ENCODE measurements around the gene EPHB2.

Gene EPHB2

GRCh38 chr1:22865736-22866135, 155.1 kb downstream of the EPHB2 start:
- in situ Hi-C loops (cut with MboI; ENCODE audit: low pct_unique_long_range_greater_than_20kb, low sequenced_read_pairs, unreplicated experiment) = no loop called here
- no peak for DNase-seq (ENCODE audit: low spot score)
- no peak for TF ChIP-seq CTCF (IDR thresholded peaks at IDR 0.05; ENCODE audit: extremely low read depth, insufficient read depth, missing control alignments)

GRCh38 chr1:22866868-22867267, 156.2 kb downstream of the EPHB2 start:
- no peak for DNase-seq (ENCODE audit: low spot score)
- in situ Hi-C loops (cut with MboI; ENCODE audit: low pct_unique_long_range_greater_than_20kb, low sequenced_read_pairs, unreplicated experiment) = no loop called here
- TF ChIP-seq CTCF (IDR thresholded peaks at IDR 0.05; ENCODE audit: extremely low read depth, insufficient read depth, missing control alignments) = no peak

DNA sequence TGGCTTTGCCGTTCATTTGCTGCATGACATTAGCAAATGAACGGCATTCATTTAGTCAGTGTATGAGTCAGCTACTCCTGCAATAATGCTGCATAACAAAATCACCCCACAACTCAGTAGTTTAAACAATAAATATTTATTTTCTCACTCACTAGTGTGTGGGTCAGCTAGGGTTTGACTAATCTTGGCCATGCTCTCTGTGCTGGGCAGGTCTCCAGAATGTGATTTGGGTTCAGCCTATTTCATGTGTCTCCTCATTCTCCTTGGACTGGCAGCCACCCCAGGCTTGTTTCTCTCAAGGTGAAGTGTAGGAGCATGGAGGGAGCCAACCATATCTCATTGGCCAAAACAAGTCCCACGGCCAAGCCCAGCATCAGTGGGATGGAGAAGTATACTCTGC, 157.7 kb downstream of the EPHB2 start:
- DNase-seq (ENCODE audit: low spot score) = no peak
- in situ Hi-C loops (cut with MboI; ENCODE audit: low pct_unique_long_range_greater_than_20kb, low sequenced_read_pairs, unreplicated experiment) = no loop called here
- TF ChIP-seq CTCF (IDR thresholded peaks at IDR 0.05; ENCODE audit: extremely low read depth, insufficient read depth, missing control alignments) = no peak

DNA sequence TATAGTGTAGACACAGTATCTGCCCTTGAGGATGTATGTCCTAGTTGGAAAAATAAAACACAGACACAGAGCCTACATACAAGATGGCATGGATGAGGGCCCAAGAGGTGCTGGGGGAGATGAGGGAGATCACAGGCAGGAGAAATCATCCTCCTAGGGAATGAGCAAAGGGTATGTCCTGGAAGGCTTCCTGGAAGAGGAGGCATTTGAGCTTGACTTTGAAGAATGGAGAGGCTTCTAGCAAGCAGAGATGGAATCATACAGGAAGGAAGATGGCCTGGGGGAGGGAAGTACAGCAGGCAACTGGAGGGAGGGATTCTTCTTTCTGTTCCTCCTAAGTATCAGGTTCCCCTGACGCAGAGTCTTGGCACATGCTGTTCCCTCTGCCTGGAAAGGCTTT, 158.7 kb downstream of the EPHB2 start:
- no peak for TF ChIP-seq CTCF (IDR thresholded peaks at IDR 0.05; ENCODE audit: extremely low read depth, insufficient read depth, missing control alignments)
- in situ Hi-C loops (cut with MboI; ENCODE audit: low pct_unique_long_range_greater_than_20kb, low sequenced_read_pairs, unreplicated experiment) = no loop called here
- no peak for DNase-seq (ENCODE audit: low spot score)

- in situ Hi-C loops (cut with MboI; ENCODE audit: low pct_unique_long_range_greater_than_20kb, low sequenced_read_pairs, unreplicated experiment) = no loop called here
- TF ChIP-seq CTCF (IDR thresholded peaks at IDR 0.05; ENCODE audit: extremely low read depth, insufficient read depth, missing control alignments) = no peak
- no peak for DNase-seq (ENCODE audit: low spot score)
Measured at GRCh38 chr1:22870201-22870871, 159.7 kb downstream of the EPHB2 start.

DNA sequence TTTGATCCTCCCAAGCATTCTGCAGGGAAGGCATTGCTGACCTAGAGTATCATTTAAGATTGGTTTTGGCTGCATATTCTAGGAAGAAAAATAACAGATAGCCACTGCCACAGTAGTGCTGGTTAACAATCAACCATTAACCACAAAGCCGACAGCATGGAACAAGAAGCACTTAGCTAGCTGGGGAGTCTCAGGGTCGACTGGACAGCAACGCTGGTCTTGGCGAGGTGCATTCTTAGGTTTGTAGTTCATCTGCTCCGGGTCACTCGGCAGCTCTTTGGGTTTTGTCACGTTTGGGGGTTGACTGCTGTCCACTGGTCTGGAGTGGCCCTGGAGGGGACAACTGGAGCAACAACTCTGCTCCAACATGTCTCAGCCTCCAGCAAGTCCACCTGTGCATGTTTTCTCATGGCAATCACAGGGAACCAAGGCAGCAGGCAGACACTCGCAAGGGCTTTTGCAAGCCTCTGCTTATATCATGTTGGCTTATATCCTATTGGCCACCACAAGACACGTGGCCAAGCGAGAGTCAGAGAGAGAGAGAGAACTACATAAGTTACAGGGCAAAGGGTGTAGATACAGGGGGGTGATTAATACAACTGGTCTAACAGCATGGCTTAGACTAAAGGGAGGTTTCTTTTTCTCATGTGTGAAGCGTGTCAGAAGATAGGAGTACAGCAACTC, 162.5 kb downstream of the EPHB2 start:
- in situ Hi-C loops (cut with MboI; ENCODE audit: low pct_unique_long_range_greater_than_20kb, low sequenced_read_pairs, unreplicated experiment) = no loop called here
- no peak for DNase-seq (ENCODE audit: low spot score)
- no peak for TF ChIP-seq CTCF (IDR thresholded peaks at IDR 0.05; ENCODE audit: extremely low read depth, insufficient read depth, missing control alignments)
